GM23338 (cell line): ENCODE data around the gene SLC45A3. TPM values are rescaled to one million over a fixed set of nuclear protein-coding genes. Genes with fewer than 3 reads are reported as not detected.

Source experiments
- ATAC-seq: fragments of 200-7000 bp; cut with Tn5 transposase; 3 replicates; pipeline ENCODE4 v1.9.1; 2020
- DNase-seq: peaks from one replicate; pipeline ENCODE4 v3.0.0-alpha.2; 2015; ENCODE audit warnings: low spot score
- H2AFZ ChIP-seq: fragments of 200-600 bp; sonication (generic); 2 replicates; pipeline ENCODE4 v1.8.0; 2016; ENCODE audit warnings: antibody characterized with exemption, mild to moderate bottlenecking, moderate library complexity
- H3F3A ChIP-seq: fragments of 200-600 bp; sonication (generic); replicated peaks from 2 replicates; pipeline ENCODE4 v1.8.0; 2017; ENCODE audit warnings: antibody characterized with exemption, mixed run types, low read depth
- H3K27ac ChIP-seq: fragments of 200-600 bp; sonication (generic); 2 replicates; pipeline ENCODE4 v1.6.1; 2016; ENCODE audit warnings: low read depth
- H3K27me3 ChIP-seq: fragments of 200-600 bp; sonication (generic); 2 replicates; pipeline ENCODE4 v1.8.0; 2016; ENCODE audit warnings: mild to moderate bottlenecking, mixed run types, moderate library complexity; ENCODE audit not compliant: insufficient read depth
- H3K36me3 ChIP-seq: fragments of 200-600 bp; sonication (generic); 2 replicates; pipeline ENCODE4 v1.8.0; 2016; ENCODE audit warnings: mild to moderate bottlenecking; ENCODE audit not compliant: insufficient read depth
- H3K4me1 ChIP-seq: fragments of 200-600 bp; sonication (generic); 2 replicates; pipeline ENCODE4 v1.8.0; 2016; ENCODE audit warnings: mild to moderate bottlenecking, moderate library complexity; ENCODE audit not compliant: insufficient read depth
- H3K4me2 ChIP-seq: fragments of 200-600 bp; sonication (generic); 2 replicates; pipeline ENCODE4 v1.7.1; 2017; ENCODE audit warnings: mixed run types
- H3K4me3 ChIP-seq: fragments of 200-600 bp; sonication (generic); 2 replicates; pipeline ENCODE4 v1.6.1; 2016; ENCODE audit warnings: mixed run types
- H3K79me2 ChIP-seq: fragments of 200-600 bp; sonication (generic); replicated peaks from 2 replicates; pipeline ENCODE4 v1.8.0; 2017; ENCODE audit warnings: mild to moderate bottlenecking; ENCODE audit not compliant: insufficient read depth
- H3K9me2 ChIP-seq: fragments of 200-600 bp; sonication (generic); 2 replicates; pipeline ENCODE4 v1.8.0; 2017; ENCODE audit not compliant: insufficient read depth
- H4K20me1 ChIP-seq: fragments of 200-600 bp; sonication (generic); replicated peaks from 2 replicates; pipeline ENCODE4 v1.8.0; 2017; ENCODE audit warnings: mild to moderate bottlenecking; ENCODE audit not compliant: insufficient read depth
- H3K27ac Mint-ChIP-seq: 2 replicates; pipeline ENCODE4 v1.8.0; 2020; ENCODE audit warnings: inconsistent platforms, mild to moderate bottlenecking, moderate library complexity, mixed read lengths
- H3K27me3 Mint-ChIP-seq: 3 replicates; pipeline ENCODE4 v1.8.0; 2022; ENCODE audit warnings: low read depth, mild to moderate bottlenecking, moderate library complexity, mixed read lengths, inconsistent platforms; ENCODE audit not compliant: insufficient read depth, poor library complexity
- H3K36me3 Mint-ChIP-seq: 3 replicates; pipeline ENCODE4 v1.8.0; 2021; ENCODE audit warnings: low read depth, mild to moderate bottlenecking, inconsistent platforms, moderate library complexity, mixed read lengths
- H3K4me1 Mint-ChIP-seq: 3 replicates; pipeline ENCODE4 v1.8.0; 2020; ENCODE audit warnings: mild to moderate bottlenecking, inconsistent platforms, mixed read lengths
- H3K4me3 Mint-ChIP-seq: 3 replicates; pipeline ENCODE4 v1.8.0; 2021; ENCODE audit warnings: moderate library complexity, mild to moderate bottlenecking, inconsistent platforms, mixed read lengths
- H3K9me3 Mint-ChIP-seq: 3 replicates; pipeline ENCODE4 v1.8.0; 2020; ENCODE audit warnings: moderate library complexity, mild to moderate bottlenecking, inconsistent platforms, mixed read lengths
- CREB1 ChIP-seq: fragments of 250-450 bp; sonication (Bioruptor Pico); IDR thresholded peaks from 2 replicates; pipeline ENCODE4 v1.5.0; 2020; ENCODE audit warnings: low read depth, mild to moderate bottlenecking, moderate library complexity
- EZH2 ChIP-seq: fragments of 200-600 bp; sonication (generic); IDR thresholded peaks from one replicate; pipeline ENCODE4 v1.8.0; 2017; ENCODE audit warnings: antibody characterized with exemption, mild to moderate bottlenecking, low read depth; ENCODE audit not compliant: unreplicated experiment
- EZH2phosphoT487 ChIP-seq: fragments of 200-600 bp; sonication (generic); IDR thresholded peaks from one replicate; pipeline ENCODE4 v1.8.1; 2018; ENCODE audit warnings: antibody characterized with exemption; ENCODE audit not compliant: unreplicated experiment
- JUNB ChIP-seq: IDR thresholded peaks from one replicate; pipeline ENCODE4 v1.6.1; 2016; ENCODE audit warnings: antibody characterized with exemption; ENCODE audit not compliant: unreplicated experiment
- NANOG ChIP-seq: IDR thresholded peaks from 2 replicates; pipeline ENCODE4 v1.6.1; 2016; ENCODE audit warnings: antibody characterized with exemption, borderline replicate concordance
- POLR2AphosphoS5 ChIP-seq: IDR thresholded peaks from 2 replicates; pipeline ENCODE4 v1.6.1; 2016; ENCODE audit warnings: antibody characterized with exemption, low read depth
- STAT1 ChIP-seq: IDR thresholded peaks from one replicate; pipeline ENCODE4 v1.6.1; 2016; ENCODE audit warnings: antibody characterized with exemption; ENCODE audit not compliant: unreplicated experiment
- ZNF114 ChIP-seq: fragments of 250-450 bp; sonication (Bioruptor Pico); IDR thresholded peaks from 2 replicates; pipeline ENCODE4 v1.5.0; 2020; ENCODE audit warnings: mild to moderate bottlenecking, moderate library complexity
- ZNF331 ChIP-seq: fragments of 250-450 bp; sonication (Bioruptor Pico); IDR thresholded peaks from 2 replicates; pipeline ENCODE4 v1.5.0; 2020; ENCODE audit warnings: low read depth, mild to moderate bottlenecking, moderate library complexity
- polyA plus RNA-seq: library from polyadenylated mRNA; unstranded; fragments of >200 nt; fragmentation: Nextera tagmentation; extraction: Ambion mirVana; gene quantifications from 2 replicates; pipeline ENCODE4 v1.2.1, GENCODE V29; 2016
- total RNA-seq: library from RNA; depleted of rRNA; stranded (reverse); fragments of >200 nt; shearing (Covaris generic); gene quantifications from 2 replicates; pipeline ENCODE4 v1.2.3, GENCODE V29; 2014
- TF ChIP-seq, protein P1 (sequence below): IDR thresholded peaks from one replicate; pipeline ENCODE4 v1.6.1; 2018; ENCODE audit warnings: antibody characterized with exemption; ENCODE audit not compliant: unreplicated experiment
- TF ChIP-seq, protein P2 (sequence below), 2 experiments: fragments of 200-600 bp in 1 of 2; sonication (generic) in 1 of 2; conservative IDR thresholded peaks; 2 replicates each; pipeline versions ENCODE4 v1.5.1 to v1.6.1; 2016 to 2017; ENCODE audit warnings: antibody characterized with exemption in 2 of 2, low read depth in 2 of 2, mild to moderate bottlenecking in 2 of 2, moderate library complexity in 1 of 2
- TF ChIP-seq, protein P3 (sequence below): IDR thresholded peaks from 2 replicates; pipeline ENCODE4 v1.6.1; 2016; ENCODE audit warnings: antibody characterized with exemption
- TF ChIP-seq, protein P4 (sequence below): fragments of 250-450 bp; sonication (Bioruptor Pico); IDR thresholded peaks from 2 replicates; pipeline ENCODE4 v1.5.0; 2020; ENCODE audit warnings: mild to moderate bottlenecking, moderate library complexity

Gene SLC45A3
- total and polyA plus RNA-seq, 2 experiments from 2014 or later = 4.7 to 16.0 TPM

DNA sequence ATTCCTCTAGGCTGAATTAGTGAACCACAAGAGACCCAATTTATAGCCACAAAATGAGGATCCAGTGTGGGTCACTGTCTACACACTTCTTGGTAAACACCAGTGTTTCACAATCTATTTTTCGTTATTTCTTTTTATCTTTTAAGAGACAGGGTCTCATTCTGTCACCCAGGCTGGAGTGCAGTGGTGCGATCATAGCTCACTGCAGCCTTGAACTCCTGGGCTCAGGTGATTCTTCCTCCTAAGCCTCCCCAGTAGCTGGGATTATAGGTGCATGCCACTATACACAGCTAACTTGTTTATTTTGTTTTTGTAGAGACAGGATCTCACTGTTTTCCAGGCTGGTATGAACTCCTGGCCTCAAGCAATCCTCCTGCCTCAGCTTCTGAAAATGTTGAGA, 29.3 kb upstream of the SLC45A3 start:
- Mint-ChIP-seq H3K36me3 (no peaks in the 10 kb centered on the region), H3K4me1 (peaks cover 11% of the 10 kb centered on the region; the same call in 2 of the 3 replicates), H3K27me3 (peaks cover 5% of the 10 kb centered on the region), H3K4me3 (no peak overlapping the region), H3K9me3 (no peaks in the 10 kb centered on the region), H3K27ac (no peak overlapping the region)
- H3K27me3 ChIP-seq = no peaks in the 10 kb centered on the region
- DNase-seq (no peak), ATAC-seq (no peak)
- no peak for TF ChIP-seq JUNB
- no peak for TF ChIP-seq EZH2phosphoT487
- TF ChIP-seq, protein P1, sequence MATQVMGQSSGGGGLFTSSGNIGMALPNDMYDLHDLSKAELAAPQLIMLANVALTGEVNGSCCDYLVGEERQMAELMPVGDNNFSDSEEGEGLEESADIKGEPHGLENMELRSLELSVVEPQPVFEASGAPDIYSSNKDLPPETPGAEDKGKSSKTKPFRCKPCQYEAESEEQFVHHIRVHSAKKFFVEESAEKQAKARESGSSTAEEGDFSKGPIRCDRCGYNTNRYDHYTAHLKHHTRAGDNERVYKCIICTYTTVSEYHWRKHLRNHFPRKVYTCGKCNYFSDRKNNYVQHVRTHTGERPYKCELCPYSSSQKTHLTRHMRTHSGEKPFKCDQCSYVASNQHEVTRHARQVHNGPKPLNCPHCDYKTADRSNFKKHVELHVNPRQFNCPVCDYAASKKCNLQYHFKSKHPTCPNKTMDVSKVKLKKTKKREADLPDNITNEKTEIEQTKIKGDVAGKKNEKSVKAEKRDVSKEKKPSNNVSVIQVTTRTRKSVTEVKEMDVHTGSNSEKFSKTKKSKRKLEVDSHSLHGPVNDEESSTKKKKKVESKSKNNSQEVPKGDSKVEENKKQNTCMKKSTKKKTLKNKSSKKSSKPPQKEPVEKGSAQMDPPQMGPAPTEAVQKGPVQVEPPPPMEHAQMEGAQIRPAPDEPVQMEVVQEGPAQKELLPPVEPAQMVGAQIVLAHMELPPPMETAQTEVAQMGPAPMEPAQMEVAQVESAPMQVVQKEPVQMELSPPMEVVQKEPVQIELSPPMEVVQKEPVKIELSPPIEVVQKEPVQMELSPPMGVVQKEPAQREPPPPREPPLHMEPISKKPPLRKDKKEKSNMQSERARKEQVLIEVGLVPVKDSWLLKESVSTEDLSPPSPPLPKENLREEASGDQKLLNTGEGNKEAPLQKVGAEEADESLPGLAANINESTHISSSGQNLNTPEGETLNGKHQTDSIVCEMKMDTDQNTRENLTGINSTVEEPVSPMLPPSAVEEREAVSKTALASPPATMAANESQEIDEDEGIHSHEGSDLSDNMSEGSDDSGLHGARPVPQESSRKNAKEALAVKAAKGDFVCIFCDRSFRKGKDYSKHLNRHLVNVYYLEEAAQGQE = no peak
- TF ChIP-seq, protein P2, sequence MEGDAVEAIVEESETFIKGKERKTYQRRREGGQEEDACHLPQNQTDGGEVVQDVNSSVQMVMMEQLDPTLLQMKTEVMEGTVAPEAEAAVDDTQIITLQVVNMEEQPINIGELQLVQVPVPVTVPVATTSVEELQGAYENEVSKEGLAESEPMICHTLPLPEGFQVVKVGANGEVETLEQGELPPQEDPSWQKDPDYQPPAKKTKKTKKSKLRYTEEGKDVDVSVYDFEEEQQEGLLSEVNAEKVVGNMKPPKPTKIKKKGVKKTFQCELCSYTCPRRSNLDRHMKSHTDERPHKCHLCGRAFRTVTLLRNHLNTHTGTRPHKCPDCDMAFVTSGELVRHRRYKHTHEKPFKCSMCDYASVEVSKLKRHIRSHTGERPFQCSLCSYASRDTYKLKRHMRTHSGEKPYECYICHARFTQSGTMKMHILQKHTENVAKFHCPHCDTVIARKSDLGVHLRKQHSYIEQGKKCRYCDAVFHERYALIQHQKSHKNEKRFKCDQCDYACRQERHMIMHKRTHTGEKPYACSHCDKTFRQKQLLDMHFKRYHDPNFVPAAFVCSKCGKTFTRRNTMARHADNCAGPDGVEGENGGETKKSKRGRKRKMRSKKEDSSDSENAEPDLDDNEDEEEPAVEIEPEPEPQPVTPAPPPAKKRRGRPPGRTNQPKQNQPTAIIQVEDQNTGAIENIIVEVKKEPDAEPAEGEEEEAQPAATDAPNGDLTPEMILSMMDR (conservative IDR thresholded peaks at IDR 0.05; ENCODE audit: low read depth in 2 of 2) = no peak
- TF ChIP-seq ZNF331 (CRISPR knock-in tag) = no peak
- TF ChIP-seq, protein P3, sequence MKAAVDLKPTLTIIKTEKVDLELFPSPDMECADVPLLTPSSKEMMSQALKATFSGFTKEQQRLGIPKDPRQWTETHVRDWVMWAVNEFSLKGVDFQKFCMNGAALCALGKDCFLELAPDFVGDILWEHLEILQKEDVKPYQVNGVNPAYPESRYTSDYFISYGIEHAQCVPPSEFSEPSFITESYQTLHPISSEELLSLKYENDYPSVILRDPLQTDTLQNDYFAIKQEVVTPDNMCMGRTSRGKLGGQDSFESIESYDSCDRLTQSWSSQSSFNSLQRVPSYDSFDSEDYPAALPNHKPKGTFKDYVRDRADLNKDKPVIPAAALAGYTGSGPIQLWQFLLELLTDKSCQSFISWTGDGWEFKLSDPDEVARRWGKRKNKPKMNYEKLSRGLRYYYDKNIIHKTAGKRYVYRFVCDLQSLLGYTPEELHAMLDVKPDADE = no peak
- TF ChIP-seq EZH2 = no peak
- TF ChIP-seq POLR2AphosphoS5 = no peak
- TF ChIP-seq ZNF114 (CRISPR knock-in tag) = no peak
- TF ChIP-seq STAT1 = no peak
- TF ChIP-seq NANOG = no peak
- no peak for TF ChIP-seq CREB1 (CRISPR knock-in tag)
- TF ChIP-seq, protein P4, sequence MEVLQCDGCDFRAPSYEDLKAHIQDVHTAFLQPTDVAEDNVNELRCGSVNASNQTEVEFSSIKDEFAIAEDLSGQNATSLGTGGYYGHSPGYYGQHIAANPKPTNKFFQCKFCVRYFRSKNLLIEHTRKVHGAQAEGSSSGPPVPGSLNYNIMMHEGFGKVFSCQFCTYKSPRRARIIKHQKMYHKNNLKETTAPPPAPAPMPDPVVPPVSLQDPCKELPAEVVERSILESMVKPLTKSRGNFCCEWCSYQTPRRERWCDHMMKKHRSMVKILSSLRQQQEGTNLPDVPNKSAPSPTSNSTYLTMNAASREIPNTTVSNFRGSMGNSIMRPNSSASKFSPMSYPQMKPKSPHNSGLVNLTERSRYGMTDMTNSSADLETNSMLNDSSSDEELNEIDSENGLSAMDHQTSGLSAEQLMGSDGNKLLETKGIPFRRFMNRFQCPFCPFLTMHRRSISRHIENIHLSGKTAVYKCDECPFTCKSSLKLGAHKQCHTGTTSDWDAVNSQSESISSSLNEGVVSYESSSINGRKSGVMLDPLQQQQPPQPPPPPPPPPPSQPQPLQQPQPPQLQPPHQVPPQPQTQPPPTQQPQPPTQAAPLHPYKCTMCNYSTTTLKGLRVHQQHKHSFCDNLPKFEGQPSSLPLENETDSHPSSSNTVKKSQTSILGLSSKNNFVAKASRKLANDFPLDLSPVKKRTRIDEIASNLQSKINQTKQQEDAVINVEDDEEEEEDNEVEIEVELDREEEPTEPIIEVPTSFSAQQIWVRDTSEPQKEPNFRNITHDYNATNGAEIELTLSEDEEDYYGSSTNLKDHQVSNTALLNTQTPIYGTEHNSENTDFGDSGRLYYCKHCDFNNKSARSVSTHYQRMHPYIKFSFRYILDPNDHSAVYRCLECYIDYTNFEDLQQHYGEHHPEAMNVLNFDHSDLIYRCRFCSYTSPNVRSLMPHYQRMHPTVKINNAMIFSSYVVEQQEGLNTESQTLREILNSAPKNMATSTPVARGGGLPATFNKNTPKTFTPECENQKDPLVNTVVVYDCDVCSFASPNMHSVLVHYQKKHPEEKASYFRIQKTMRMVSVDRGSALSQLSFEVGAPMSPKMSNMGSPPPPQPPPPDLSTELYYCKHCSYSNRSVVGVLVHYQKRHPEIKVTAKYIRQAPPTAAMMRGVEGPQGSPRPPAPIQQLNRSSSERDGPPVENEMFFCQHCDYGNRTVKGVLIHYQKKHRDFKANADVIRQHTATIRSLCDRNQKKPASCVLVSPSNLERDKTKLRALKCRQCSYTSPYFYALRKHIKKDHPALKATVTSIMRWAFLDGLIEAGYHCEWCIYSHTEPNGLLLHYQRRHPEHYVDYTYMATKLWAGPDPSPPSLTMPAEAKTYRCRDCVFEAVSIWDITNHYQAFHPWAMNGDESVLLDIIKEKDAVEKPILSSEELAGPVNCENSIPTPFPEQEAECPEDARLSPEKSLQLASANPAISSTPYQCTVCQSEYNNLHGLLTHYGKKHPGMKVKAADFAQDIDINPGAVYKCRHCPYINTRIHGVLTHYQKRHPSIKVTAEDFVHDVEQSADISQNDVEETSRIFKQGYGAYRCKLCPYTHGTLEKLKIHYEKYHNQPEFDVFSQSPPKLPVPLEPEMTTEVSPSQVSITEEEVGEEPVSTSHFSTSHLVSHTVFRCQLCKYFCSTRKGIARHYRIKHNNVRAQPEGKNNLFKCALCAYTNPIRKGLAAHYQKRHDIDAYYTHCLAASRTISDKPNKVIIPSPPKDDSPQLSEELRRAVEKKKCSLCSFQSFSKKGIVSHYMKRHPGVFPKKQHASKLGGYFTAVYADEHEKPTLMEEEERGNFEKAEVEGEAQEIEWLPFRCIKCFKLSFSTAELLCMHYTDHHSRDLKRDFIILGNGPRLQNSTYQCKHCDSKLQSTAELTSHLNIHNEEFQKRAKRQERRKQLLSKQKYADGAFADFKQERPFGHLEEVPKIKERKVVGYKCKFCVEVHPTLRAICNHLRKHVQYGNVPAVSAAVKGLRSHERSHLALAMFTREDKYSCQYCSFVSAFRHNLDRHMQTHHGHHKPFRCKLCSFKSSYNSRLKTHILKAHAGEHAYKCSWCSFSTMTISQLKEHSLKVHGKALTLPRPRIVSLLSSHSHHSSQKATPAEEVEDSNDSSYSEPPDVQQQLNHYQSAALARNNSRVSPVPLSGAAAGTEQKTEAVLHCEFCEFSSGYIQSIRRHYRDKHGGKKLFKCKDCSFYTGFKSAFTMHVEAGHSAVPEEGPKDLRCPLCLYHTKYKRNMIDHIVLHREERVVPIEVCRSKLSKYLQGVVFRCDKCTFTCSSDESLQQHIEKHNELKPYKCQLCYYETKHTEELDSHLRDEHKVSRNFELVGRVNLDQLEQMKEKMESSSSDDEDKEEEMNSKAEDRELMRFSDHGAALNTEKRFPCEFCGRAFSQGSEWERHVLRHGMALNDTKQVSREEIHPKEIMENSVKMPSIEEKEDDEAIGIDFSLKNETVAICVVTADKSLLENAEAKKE (CRISPR knock-in tag) = no peak
- no peaks in the 10 kb centered on the region for H3K79me2 ChIP-seq
- no peak overlapping the region for H2AFZ ChIP-seq
- H3K4me3 ChIP-seq = no peak overlapping the region
- H3K4me2 ChIP-seq = no peak overlapping the region
- H3K4me1 ChIP-seq = peaks cover 27% of the 10 kb centered on the region
- peaks cover 12% of the 10 kb centered on the region for H3F3A ChIP-seq
- no peak overlapping the region for H3K27ac ChIP-seq
- peaks cover 12% of the 10 kb centered on the region; the same call in 1 of the 2 replicates for H4K20me1 ChIP-seq
- no peaks in the 10 kb centered on the region for H3K9me2 ChIP-seq
- H3K36me3 ChIP-seq = peaks cover 6% of the 10 kb centered on the region
